Liver (tissue), 9 donors: ENCODE measurements around the gene RGL2. TPM values are rescaled to one million over a fixed set of nuclear protein-coding genes. Genes with fewer than 3 reads are reported as not detected.
A peak's percentile ranks its signal among the peaks of the same experiment; 100 is the strongest.

Experiments used
- DNase-seq: peaks from one replicate; pipeline ENCODE4 v3.0.0-alpha.2; 2017; ENCODE audit warnings: low spot score
- H3K27ac ChIP-seq, 2 donors: one replicate each; pipeline ENCODE4 v1.7.0; 2013; ENCODE audit warnings: inconsistent platforms in 2 of 2, low read length in 2 of 2, control low read depth in 1 of 2, low read depth in 1 of 2, mild to moderate bottlenecking in 1 of 2
- H3K27me3 ChIP-seq, 4 donors: one replicate each; pipeline versions ENCODE4 v1.6.1 to v1.7.0; 2013; ENCODE audit warnings: low read length in 3 of 4, inconsistent platforms in 1 of 4, mild to moderate bottlenecking in 1 of 4, moderate library complexity in 1 of 4; ENCODE audit not compliant: control insufficient read depth in 4 of 4, insufficient read depth in 4 of 4
- H3K36me3 ChIP-seq, 4 donors: one replicate each; pipeline versions ENCODE4 v1.6.1 to v1.7.0; 2013; ENCODE audit warnings: low read length in 3 of 4, mild to moderate bottlenecking in 3 of 4, low read depth in 1 of 4, moderate library complexity in 1 of 4; ENCODE audit not compliant: control insufficient read depth in 4 of 4, insufficient read depth in 3 of 4
- H3K4me1 ChIP-seq, 4 donors: one replicate each; pipeline versions ENCODE4 v1.6.1 to v1.7.0; 2013; ENCODE audit warnings: low read length in 3 of 4, mild to moderate bottlenecking in 3 of 4, moderate library complexity in 1 of 4; ENCODE audit not compliant: control insufficient read depth in 4 of 4, insufficient read depth in 4 of 4
- H3K4me3 ChIP-seq, 3 donors: one replicate each; pipeline versions ENCODE4 v1.6.1 to v1.7.0; 2013; ENCODE audit warnings: low read length in 3 of 3, control low read depth in 1 of 3, low read depth in 1 of 3, mild to moderate bottlenecking in 1 of 3
- H3K9ac ChIP-seq, 2 donors: one replicate each; pipeline ENCODE4 v1.7.0; 2013; ENCODE audit warnings: low read length in 2 of 2, mild to moderate bottlenecking in 2 of 2, moderate library complexity in 2 of 2, control low read depth in 1 of 2, low read depth in 1 of 2
- H3K9me3 ChIP-seq, 4 donors: one replicate each; pipeline versions ENCODE4 v1.6.1 to v1.7.0; 2013; ENCODE audit warnings: low read length in 3 of 4; ENCODE audit not compliant: control insufficient read depth in 4 of 4
- ATF3 ChIP-seq: IDR thresholded peaks from 2 replicates; pipeline ENCODE4 v1.6.1; 2016; ENCODE audit warnings: antibody characterized with exemption
- CTCF ChIP-seq: fragments of 150-350 bp; IDR thresholded peaks from 2 replicates; pipeline ENCODE4 v1.5.1; 2017; ENCODE audit warnings: improper control_type of control experiment, low read depth, low read length; ENCODE audit not compliant: missing input control
- EGR1 ChIP-seq, 2 donors: IDR thresholded peaks; 2 replicates each; pipeline ENCODE4 v1.6.1; 2016 to 2018; ENCODE audit warnings: antibody characterized with exemption in 2 of 2, low read depth in 2 of 2
- FOXA2 ChIP-seq: IDR thresholded peaks from 2 replicates; pipeline ENCODE4 v1.6.1; 2016; ENCODE audit warnings: antibody characterized with exemption
- GABPA ChIP-seq, 2 donors: IDR thresholded peaks in 1 of 2; conservative IDR thresholded peaks in 1 of 2; 2 replicates each; pipeline ENCODE4 v1.6.1; 2016; ENCODE audit warnings: antibody characterized with exemption in 2 of 2, mild to moderate bottlenecking in 1 of 2, moderate library complexity in 1 of 2
- HNF4A ChIP-seq, 2 donors: conservative IDR thresholded peaks; 2 replicates each; pipeline ENCODE4 v1.6.1; 2016; ENCODE audit warnings: antibody characterized with exemption in 2 of 2, mild to moderate bottlenecking in 2 of 2
- HNF4G ChIP-seq: IDR thresholded peaks from 2 replicates; pipeline ENCODE4 v1.6.1; 2016; ENCODE audit warnings: antibody characterized with exemption
- JUND ChIP-seq, 2 donors: IDR thresholded peaks; 2 replicates each; pipeline ENCODE4 v1.6.1; 2016; ENCODE audit warnings: antibody characterized with exemption in 2 of 2
- NR2F2 ChIP-seq: IDR thresholded peaks from 2 replicates; pipeline ENCODE4 v1.6.1; 2016; ENCODE audit warnings: antibody characterized with exemption
- RAD21 ChIP-seq, 2 donors: IDR thresholded peaks; 2 replicates each; pipeline ENCODE4 v1.6.1; 2016; ENCODE audit warnings: antibody characterized with exemption in 2 of 2, mild to moderate bottlenecking in 2 of 2
- RXRA ChIP-seq, 2 donors: IDR thresholded peaks; 2 replicates each; pipeline ENCODE4 v1.6.1; 2017 to 2018; ENCODE audit warnings: antibody characterized with exemption in 2 of 2, mild to moderate bottlenecking in 1 of 2
- SP1 ChIP-seq: IDR thresholded peaks from 2 replicates; pipeline ENCODE4 v1.6.1; 2018; ENCODE audit warnings: antibody characterized with exemption, mild to moderate bottlenecking
- TAF1 ChIP-seq: conservative IDR thresholded peaks from 2 replicates; pipeline ENCODE4 v1.6.1; 2016; ENCODE audit warnings: antibody characterized with exemption, mild to moderate bottlenecking
- YY1 ChIP-seq: IDR thresholded peaks from 2 replicates; pipeline ENCODE4 v1.6.1; 2016; ENCODE audit warnings: antibody characterized with exemption, mild to moderate bottlenecking
- WGBS: extraction: QIAGEN DNeasy Blood & Tissue Kit; methylation state at CpG from one replicate; pipeline ENCODE4 v1.1.7; 2013; 5-methylcytosine and 5-hydroxymethylcytosine counted together
- polyA plus RNA-seq, 2 donors: library from polyadenylated mRNA; stranded (reverse) in 1 of 2; unstranded in 1 of 2; fragments of 200-250 nt in 1 of 2; fragments of >200 nt in 1 of 2; fragmentation: Nextera tagmentation in 1 of 2; extraction: Ambion mirVana in 1 of 2; gene quantifications; one replicate each; pipeline versions ENCODE4 v1.2.1 to v1.2.3, GENCODE V29; 2013 to 2015
- total RNA-seq, 2 donors: library from RNA; depleted of rRNA; stranded (reverse); fragments of >200 nt; gene quantifications; one replicate each; pipeline ENCODE4 v1.2.3, GENCODE V29; 2014
- TF ChIP-seq, protein P1 (sequence below): IDR thresholded peaks from 2 replicates; pipeline ENCODE4 v1.6.1; 2016; ENCODE audit warnings: antibody characterized with exemption, mild to moderate bottlenecking
- TF ChIP-seq, protein P2 (sequence below): IDR thresholded peaks from 2 replicates; pipeline ENCODE4 v1.6.1; 2016; ENCODE audit warnings: antibody characterized with exemption
- donor health status: healthy.
- donor health status: healthy.
- donor health status: healthy.
- donor health status: healthy.
- donor health status: healthy.

Gene RGL2
- total and polyA plus RNA-seq, 4 donors = 16.7 to 22.8 (median 17.3) TPM

DNA sequence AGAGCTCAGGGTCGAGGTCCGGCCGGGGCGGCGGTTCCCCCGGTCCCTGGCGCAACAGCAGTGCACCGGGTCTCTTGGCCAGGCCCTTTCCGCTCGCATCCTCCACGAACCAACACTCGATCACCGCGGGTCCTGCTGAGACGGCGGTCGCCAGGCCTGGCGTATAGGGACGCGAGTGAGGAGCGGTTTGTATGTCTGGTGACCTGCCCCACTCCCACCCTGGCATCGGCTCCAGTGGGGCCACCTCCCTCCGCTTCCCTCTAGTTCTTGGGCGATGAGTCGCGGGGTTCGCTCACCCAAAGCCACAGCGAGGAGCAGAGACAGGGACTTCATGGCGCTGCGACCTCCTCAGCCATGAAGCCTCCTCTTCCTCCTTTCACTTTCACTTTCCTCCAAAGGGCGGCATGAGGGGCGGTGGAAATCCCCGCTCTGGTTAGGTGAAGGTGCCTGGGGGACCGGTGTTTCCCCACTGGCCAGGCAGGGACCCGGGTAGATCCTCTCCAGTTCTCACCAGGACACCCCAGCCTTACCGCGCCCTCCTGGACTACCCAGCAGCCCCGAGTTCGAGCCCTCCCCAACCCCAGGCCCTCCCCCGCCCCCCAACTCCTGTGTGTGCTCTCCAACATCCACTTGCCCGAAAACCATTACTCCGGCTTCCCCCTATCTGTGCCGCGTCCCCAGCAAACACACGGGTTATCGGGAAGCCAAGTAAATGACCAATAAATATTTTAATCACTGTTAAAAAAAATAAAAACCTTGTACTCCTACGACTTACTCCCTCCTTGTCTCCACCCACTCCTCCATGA is 15.2 kb upstream of the RGL2 start, which contains the start of gene TAPBP (continued):
- TF ChIP-seq YY1 (peak; percentile 89), JUND (IDR thresholded peaks at IDR 0.05) (no peak)

GRCh38 chr6:33313105-33313708 is 14.5 kb upstream of the RGL2 start:
- Histone ChIP-seq H3K4me1 (peaks cover 11 to 39% (median 26%) of the 10 kb centered on the region in 4 donors), H3K27ac (peak overlapping the region; percentile 98 to 99), H3K36me3 (peaks cover 0 to 5% (median 0%) of the 10 kb centered on the region in 4 donors), H3K9me3 (no peaks in the 10 kb centered on the region), H3K9ac (peak overlapping the region; percentile 87 to 90), H3K4me3 (peak overlapping the region; percentile 66 to 96 (median 88)), H3K27me3 (no peaks in the 10 kb centered on the region)
- TF ChIP-seq CTCF = no peak
- TF ChIP-seq JUND (IDR thresholded peaks at IDR 0.05) = no peak
- no peak for TF ChIP-seq NR2F2
- TF ChIP-seq ATF3 = no peak
- TF ChIP-seq YY1 = no peak
- TF ChIP-seq GABPA (IDR thresholded peaks at IDR 0.05 in 1 of 2, conservative IDR thresholded peaks at IDR 0.05 in 1 of 2) = no peak
- TF ChIP-seq EGR1 (IDR thresholded peaks at IDR 0.05; ENCODE audit: low read depth in 2 of 2) = no peak
- no peak for TF ChIP-seq FOXA2
- TF ChIP-seq, protein P1, sequence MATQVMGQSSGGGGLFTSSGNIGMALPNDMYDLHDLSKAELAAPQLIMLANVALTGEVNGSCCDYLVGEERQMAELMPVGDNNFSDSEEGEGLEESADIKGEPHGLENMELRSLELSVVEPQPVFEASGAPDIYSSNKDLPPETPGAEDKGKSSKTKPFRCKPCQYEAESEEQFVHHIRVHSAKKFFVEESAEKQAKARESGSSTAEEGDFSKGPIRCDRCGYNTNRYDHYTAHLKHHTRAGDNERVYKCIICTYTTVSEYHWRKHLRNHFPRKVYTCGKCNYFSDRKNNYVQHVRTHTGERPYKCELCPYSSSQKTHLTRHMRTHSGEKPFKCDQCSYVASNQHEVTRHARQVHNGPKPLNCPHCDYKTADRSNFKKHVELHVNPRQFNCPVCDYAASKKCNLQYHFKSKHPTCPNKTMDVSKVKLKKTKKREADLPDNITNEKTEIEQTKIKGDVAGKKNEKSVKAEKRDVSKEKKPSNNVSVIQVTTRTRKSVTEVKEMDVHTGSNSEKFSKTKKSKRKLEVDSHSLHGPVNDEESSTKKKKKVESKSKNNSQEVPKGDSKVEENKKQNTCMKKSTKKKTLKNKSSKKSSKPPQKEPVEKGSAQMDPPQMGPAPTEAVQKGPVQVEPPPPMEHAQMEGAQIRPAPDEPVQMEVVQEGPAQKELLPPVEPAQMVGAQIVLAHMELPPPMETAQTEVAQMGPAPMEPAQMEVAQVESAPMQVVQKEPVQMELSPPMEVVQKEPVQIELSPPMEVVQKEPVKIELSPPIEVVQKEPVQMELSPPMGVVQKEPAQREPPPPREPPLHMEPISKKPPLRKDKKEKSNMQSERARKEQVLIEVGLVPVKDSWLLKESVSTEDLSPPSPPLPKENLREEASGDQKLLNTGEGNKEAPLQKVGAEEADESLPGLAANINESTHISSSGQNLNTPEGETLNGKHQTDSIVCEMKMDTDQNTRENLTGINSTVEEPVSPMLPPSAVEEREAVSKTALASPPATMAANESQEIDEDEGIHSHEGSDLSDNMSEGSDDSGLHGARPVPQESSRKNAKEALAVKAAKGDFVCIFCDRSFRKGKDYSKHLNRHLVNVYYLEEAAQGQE = no peak
- no peak for TF ChIP-seq HNF4A (conservative IDR thresholded peaks at IDR 0.05)
- no peak for TF ChIP-seq RAD21 (IDR thresholded peaks at IDR 0.05)
- TF ChIP-seq RXRA (IDR thresholded peaks at IDR 0.05) = no peak
- no peak for TF ChIP-seq SP1
- no peak for TF ChIP-seq HNF4G
- no peak for TF ChIP-seq TAF1
- TF ChIP-seq, protein P2, sequence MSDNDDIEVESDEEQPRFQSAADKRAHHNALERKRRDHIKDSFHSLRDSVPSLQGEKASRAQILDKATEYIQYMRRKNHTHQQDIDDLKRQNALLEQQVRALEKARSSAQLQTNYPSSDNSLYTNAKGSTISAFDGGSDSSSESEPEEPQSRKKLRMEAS = no peak
- no peak for DNase-seq
- under 1% methylated on average over 33 of the region's 33 CpGs for WGBS
